ENCODE measurements around the gene TMEM150B. TPM values are rescaled to one million over a fixed set of nuclear protein-coding genes. Genes with fewer than 3 reads are reported as not detected.
A peak's percentile ranks its signal among the peaks of the same experiment; 100 is the strongest.

The TMEM150B gene
- total RNA-seq, 1 donor from 2014 or later: not detected

DNA sequence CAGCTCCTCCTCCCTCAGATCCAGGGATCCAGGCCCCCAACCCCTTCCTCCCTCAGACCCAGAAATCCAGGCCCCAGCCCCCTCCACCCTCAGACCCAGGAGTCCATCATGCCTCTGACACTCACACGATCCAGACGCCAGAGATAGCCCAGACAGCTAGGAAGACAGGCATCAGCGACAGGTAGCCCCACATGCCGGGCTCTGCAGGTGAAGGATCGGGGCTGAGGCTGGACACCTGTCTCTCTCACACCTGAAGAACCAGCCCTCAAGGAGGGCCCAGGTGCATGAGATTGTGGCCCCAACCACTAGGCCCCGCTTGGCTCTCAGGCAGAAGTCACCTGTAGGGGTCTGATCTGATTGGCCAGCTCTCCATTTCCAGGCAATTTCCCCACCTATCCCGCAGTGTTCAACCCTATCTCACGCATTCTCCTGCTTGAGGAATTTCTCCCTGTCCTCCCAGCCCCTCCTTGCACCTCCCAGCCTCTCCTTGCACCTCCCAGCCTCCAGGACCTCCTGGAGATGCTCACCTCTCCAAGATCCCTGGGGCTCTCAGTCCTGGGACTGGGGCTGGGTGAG, 4.2 kb downstream of the TMEM150B start:
- Histone ChIP-seq H3K79me2 (ENCODE audit: low read depth) (no peaks in the 10 kb centered on the region), H3K4me2 (no peak overlapping the region), H4K20me1 (ENCODE audit: low read depth) (no peaks in the 10 kb centered on the region), H3K27ac (no peak overlapping the region), H2AFZ (replicated peaks) (no peak overlapping the region), H3K36me3 (no peaks in the 10 kb centered on the region), H3K9me3 (ENCODE audit: low read depth) (no peaks in the 10 kb centered on the region), H3K4me1 (no peaks in the 10 kb centered on the region), H3K27me3 (no peaks in the 10 kb centered on the region), H3F3A (ENCODE audit: low read depth) (no peaks in the 10 kb centered on the region), H3K4me3 (no peak overlapping the region), H3K9ac (no peak overlapping the region)
- Mint-ChIP-seq H3K36me3 (no peaks in the 10 kb centered on the region), H3K27me3 (ENCODE audit: insufficient read depth, low read depth) (peaks cover 4% of the 10 kb centered on the region), H3K27ac (no peak overlapping the region), H3K4me1 (peaks cover 3% of the 10 kb centered on the region), H3K4me3 (no peak overlapping the region), H3K9me3 (no peaks in the 10 kb centered on the region)
- no peak for DNase-seq (ENCODE audit: low spot score)
- TF ChIP-seq EZH2 (IDR thresholded peaks at IDR 0.05): no peak
- TF ChIP-seq, protein P1, sequence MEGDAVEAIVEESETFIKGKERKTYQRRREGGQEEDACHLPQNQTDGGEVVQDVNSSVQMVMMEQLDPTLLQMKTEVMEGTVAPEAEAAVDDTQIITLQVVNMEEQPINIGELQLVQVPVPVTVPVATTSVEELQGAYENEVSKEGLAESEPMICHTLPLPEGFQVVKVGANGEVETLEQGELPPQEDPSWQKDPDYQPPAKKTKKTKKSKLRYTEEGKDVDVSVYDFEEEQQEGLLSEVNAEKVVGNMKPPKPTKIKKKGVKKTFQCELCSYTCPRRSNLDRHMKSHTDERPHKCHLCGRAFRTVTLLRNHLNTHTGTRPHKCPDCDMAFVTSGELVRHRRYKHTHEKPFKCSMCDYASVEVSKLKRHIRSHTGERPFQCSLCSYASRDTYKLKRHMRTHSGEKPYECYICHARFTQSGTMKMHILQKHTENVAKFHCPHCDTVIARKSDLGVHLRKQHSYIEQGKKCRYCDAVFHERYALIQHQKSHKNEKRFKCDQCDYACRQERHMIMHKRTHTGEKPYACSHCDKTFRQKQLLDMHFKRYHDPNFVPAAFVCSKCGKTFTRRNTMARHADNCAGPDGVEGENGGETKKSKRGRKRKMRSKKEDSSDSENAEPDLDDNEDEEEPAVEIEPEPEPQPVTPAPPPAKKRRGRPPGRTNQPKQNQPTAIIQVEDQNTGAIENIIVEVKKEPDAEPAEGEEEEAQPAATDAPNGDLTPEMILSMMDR (IDR thresholded peaks at IDR 0.05): no peak
- TF ChIP-seq EZH2phosphoT487 (IDR thresholded peaks at IDR 0.05): no peak

DNA sequence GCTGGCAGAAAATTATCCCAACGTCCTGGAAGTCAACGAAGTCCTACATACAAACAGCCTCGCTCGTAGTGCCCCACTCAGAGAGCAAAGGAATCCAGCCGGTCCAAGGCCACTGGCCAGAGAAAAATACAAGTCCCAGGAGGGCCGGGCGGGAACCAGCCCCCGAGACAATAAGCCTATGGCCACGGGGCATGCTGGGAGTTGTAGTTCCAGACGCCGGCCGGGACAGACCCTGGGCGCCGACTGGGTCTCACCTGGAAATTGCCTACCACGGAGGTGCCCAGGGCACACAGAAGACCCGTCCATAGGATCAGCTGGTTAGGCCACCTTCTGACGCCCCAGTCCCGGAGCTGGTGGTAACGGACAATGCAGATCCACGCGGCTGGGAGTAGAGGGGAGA, 5.4 kb downstream of the TMEM150B start:
- H3K4me3 ChIP-seq: peak overlapping the region; percentile 42
- Mint-ChIP-seq H3K36me3 (no peaks in the 10 kb centered on the region), H3K27ac (peak overlapping the region; percentile 33), H3K4me3 (peak overlapping the region; percentile 58), H3K27me3 (ENCODE audit: insufficient read depth, low read depth) (peaks cover 8% of the 10 kb centered on the region), H3K9me3 (no peaks in the 10 kb centered on the region), H3K4me1 (peaks cover 3% of the 10 kb centered on the region)
- H3K27ac ChIP-seq: no peak overlapping the region
- H3K4me1 ChIP-seq: no peaks in the 10 kb centered on the region
- no peaks in the 10 kb centered on the region for H4K20me1 ChIP-seq (ENCODE audit: low read depth)
- no peaks in the 10 kb centered on the region for H3K9me3 ChIP-seq (ENCODE audit: low read depth)
- no peaks in the 10 kb centered on the region for H3F3A ChIP-seq (ENCODE audit: low read depth)
- DNase-seq (ENCODE audit: low spot score): peak; percentile 89
- no peaks in the 10 kb centered on the region for H3K79me2 ChIP-seq (ENCODE audit: low read depth)
- H3K9ac ChIP-seq: no peak overlapping the region
- no peaks in the 10 kb centered on the region for H3K27me3 ChIP-seq
- H2AFZ ChIP-seq (replicated peaks): peak overlapping the region; percentile 97
- no peaks in the 10 kb centered on the region for H3K36me3 ChIP-seq
- TF ChIP-seq EZH2 (IDR thresholded peaks at IDR 0.05): no peak
- TF ChIP-seq, protein P1 (IDR thresholded peaks at IDR 0.05): no peak
- TF ChIP-seq EZH2phosphoT487 (IDR thresholded peaks at IDR 0.05): no peak
- H3K4me2 ChIP-seq: peak overlapping the region; percentile 71

DNA sequence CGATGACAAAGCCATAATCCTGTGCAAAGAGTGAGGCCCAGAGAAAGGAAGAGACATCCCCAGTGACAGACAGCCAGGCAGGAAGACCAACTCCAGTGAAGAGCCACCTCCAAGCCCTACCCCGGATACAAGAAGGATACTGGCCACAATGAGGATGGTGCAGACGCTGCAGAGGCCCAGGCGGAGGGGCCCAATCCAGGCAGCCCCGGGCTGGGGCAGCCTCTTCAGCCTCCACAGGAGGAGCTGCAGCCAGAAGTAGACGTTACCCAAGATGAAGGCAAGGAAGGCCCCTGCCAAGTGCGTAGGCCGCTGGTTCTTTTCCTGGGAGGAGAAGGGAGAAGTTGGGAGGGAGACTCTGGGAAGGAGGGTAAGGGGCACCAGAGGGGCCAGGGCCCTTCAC, 8.5 kb downstream of the TMEM150B start:
- Histone ChIP-seq H3K4me2 (no peak overlapping the region), H3F3A (ENCODE audit: low read depth) (peaks cover 10% of the 10 kb centered on the region), H3K79me2 (ENCODE audit: low read depth) (no peaks in the 10 kb centered on the region), H3K9me3 (ENCODE audit: low read depth) (no peaks in the 10 kb centered on the region), H3K27me3 (no peaks in the 10 kb centered on the region), H3K4me1 (no peaks in the 10 kb centered on the region), H4K20me1 (ENCODE audit: low read depth) (no peaks in the 10 kb centered on the region), H3K9ac (no peak overlapping the region), H3K27ac (no peak overlapping the region), H2AFZ (replicated peaks) (no peak overlapping the region), H3K36me3 (no peaks in the 10 kb centered on the region), H3K4me3 (no peak overlapping the region)
- Mint-ChIP-seq H3K4me3 (no peak overlapping the region), H3K27ac (no peak overlapping the region), H3K27me3 (ENCODE audit: insufficient read depth, low read depth) (peaks cover 13% of the 10 kb centered on the region), H3K4me1 (peaks cover 7% of the 10 kb centered on the region), H3K9me3 (no peaks in the 10 kb centered on the region), H3K36me3 (peaks cover 4% of the 10 kb centered on the region)
- no peak for DNase-seq (ENCODE audit: low spot score)
- TF ChIP-seq EZH2phosphoT487 (IDR thresholded peaks at IDR 0.05) (no peak), EZH2 (IDR thresholded peaks at IDR 0.05) (no peak)
- TF ChIP-seq, protein P1 (IDR thresholded peaks at IDR 0.05): no peak
